H54 (cell line): Measurements from ENCODE around the gene COQ8B.
"Not testable (repeated sequence)": the region's sequence is repeated elsewhere in the genome, so short reads cannot be mapped to it uniquely, and the experiment has no call there.

ENCODE experiments used
- DNase-seq: peaks from one replicate; pipeline ENCODE4 v3.0.0; 2011; ENCODE audit warnings: low spot score, mixed read lengths; ENCODE audit not compliant: insufficient read length
- FAIRE-seq: peaks from 3 replicates; lab custom pipeline; 2011; peaks lifted over from hg19 to GRCh38; lab: Jason Lieb, UNC
- POLR2A ChIP-seq: IDR thresholded peaks from 2 replicates; pipeline ENCODE4 v1.6.1; 2011; ENCODE audit warnings: low read depth, mild to moderate bottlenecking, low read length

Gene COQ8B

DNA sequence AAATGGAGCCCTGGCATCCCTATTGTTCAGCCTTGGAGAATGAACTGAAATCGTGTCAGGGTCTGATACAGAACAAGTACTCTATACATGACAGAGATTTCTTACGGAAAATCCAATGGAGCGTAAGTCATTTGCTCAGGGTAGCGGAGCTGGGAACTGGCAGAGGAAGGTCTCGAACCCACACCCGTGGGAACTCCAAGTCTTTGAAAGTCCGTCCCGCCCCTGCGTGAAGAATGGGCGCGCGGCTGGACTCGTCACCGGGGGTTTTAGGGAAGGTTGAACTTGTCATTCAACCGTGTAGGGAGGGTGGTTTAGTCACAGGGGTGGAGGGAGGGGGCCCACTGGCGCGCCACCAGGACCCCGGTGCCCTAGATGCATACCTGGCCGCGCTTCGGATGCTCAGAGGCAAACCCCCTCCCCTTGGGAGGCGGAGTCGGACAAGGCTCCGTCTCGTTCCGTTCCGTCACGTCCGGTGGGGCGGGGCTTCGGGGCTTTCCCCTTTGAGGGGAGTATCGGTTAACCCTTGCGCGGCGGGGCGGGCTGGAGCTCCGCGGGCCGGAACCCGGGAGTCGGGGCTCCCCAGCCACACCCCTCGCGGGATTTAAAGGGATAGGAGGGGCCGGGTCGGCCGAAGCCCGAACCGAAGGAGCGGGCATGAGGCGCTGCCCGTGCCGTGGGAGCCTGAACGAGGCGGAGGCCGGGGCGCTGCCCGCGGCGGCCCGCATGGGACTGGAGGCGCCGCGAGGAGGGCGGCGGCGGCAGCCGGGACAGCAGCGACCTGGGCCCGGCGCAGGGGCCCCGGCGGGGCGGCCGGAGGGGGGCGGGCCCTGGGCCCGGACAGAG is at the start of gene COQ8B, which contains the start of gene ITPKC:
Gene COQ8B, minus strand, starts transcription at position 405 of the 843 bp plus-strand sequence. CDS start 2,254 bp downstream, outside the sequence.
Gene ITPKC, plus strand, starts transcription at position 631 of the 843 bp plus-strand sequence. Its CDS starts 24 bp downstream, at position 655.
- TF ChIP-seq POLR2A: peak; percentile 61
- DNase-seq: peak; percentile 93
- no peak for FAIRE-seq

DNA sequence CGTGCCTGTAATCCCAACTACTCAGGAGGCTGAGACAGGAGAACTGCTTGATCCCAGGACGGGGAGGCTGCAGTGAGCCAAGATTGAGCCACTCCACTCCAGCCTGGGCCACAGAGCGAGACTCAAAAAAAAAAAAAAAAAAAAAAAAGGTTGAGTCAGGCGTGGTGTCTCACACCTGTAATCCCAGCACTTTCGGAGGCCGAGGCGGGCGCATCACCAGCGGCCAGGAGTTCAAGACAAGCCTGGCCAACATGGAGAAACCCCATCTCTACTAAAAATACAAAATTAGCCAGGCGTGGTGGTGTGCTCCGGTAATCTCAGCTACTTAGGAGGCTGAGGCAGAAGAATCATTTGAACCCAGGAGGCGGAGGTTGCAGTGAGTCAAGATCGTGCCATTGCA is 49.7 kb upstream of the COQ8B start:
- not testable (repeated sequence) for DNase-seq, FAIRE-seq

DNA sequence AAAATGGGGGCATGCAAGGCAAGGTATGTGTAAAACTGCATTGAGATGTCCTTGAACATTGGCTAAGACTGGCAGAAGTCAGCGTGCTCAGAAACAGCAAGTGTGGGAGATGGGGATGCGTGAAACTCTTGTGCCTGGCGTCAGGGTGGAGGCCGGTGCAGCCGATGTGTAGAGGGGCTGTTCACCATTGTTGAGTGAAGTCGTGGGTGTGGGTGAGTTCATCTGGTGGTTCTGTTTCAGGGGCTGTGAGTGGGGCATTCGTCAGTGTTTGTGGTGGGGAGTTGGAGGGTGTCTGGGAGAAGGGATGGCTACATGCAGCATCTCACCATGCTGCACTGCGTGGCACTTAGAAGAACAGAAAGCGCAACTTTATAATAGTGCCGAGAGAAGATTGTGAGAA is 47.3 kb upstream of the COQ8B start:
- no peak for FAIRE-seq
- TF ChIP-seq POLR2A: no peak
- DNase-seq: no peak

GRCh38 chr19:40763526-40763925 is 46.8 kb upstream of the COQ8B start:
- DNase-seq: no peak
- TF ChIP-seq POLR2A: no peak
- FAIRE-seq: no peak

DNA sequence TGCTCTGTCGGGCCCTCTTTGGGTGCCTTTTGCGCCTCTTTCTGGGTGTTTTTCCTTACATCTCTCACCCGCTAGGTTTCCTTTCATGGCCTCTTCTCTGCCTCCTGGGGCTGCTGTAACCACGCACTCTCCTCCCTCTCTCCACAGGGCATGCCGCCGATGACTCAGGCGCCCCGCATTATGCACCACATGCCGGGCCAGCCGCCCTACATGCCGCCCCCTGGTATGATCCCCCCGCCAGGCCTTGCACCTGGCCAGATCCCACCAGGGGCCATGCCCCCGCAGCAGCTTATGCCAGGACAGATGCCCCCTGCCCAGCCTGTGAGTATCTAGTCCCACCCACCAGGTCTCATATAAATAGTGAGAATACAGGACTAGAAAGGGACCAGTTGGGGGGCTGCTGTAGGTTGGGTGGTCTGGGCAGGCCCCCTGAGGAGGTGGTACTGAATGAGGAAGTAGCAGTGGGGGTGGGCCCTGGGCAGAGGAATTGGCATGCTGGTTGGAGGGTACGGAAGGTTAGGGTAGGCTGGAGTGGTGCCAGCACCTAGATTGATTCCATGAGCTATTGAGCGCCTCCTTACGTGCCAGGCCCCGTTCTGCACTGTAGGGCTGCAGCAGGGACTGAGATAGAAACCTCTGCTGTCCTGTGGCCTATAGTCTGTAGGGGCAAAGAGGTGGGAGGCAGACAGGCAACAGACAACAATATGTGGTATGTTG is 46.2 kb upstream of the COQ8B start:
- DNase-seq (no peak), FAIRE-seq (no peak)
- TF ChIP-seq POLR2A: no peak

GRCh38 chr19:40759352-40759751 is 42.7 kb upstream of the COQ8B start:
- no peak for DNase-seq
- TF ChIP-seq POLR2A: no peak
- FAIRE-seq: no peak

GRCh38 chr19:40758491-40758890 is 41.8 kb upstream of the COQ8B start:
- no peak for FAIRE-seq
- DNase-seq: no peak
- TF ChIP-seq POLR2A: no peak

- DNase-seq (no peak), FAIRE-seq (no peak)
- no peak for TF ChIP-seq POLR2A
Measured at GRCh38 chr19:40756502-40757110, 39.9 kb upstream of the COQ8B start.

GRCh38 chr19:40755791-40756190 is 39.1 kb upstream of the COQ8B start:
- TF ChIP-seq POLR2A: no peak
- DNase-seq (no peak), FAIRE-seq (no peak)

DNA sequence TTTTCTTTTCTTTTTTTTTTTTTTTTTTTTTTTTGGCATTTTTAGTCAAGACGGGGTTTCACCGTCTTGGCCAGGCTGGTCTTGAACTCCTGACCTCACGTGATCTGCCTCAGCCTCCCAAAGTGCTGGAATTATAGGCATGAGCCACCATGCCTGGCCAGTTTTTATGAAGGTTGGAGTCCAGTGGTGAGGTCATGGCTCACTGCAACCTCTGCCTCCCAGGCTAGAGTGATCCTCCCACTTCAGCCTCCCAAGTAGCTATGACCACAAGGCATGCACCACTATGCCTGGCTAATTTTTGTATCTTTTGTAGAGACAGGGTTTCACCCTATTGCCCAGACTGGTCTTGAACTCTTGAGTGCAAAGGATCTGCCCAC is 38.5 kb upstream of the COQ8B start:
- no peak for TF ChIP-seq POLR2A
- FAIRE-seq (no peak), DNase-seq (no peak)

DNA sequence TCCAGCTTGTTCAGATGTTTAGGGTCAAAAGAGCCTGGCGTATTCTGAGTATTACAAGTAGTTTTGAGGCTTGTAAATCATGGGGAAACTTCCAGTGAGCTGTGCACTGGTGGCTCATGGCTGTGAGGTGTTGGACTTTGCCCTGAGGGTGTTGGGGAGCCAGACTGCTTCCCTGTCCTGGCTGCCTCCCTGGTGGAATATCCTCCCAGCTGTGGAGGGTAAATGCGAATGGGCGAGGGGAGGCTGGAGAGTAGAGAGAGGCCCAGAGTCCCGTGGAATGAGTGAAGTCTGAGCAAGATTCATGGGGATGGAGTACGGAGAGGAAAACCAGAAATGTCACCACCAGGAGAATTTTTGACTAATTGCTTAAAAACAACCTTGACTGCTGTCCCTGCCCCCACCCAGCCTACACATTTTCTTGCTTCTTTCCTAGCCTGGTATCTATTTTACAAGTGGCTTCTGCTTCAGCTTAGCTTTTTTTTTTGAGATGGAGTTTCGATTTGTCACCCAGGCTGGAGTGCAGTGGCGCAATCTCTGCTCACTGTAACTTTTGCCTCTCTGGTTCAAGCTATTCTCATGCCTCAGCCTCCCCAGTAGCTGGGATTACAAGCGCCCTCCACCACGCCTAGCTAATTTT is 38.0 kb upstream of the COQ8B start:
- DNase-seq (no peak), FAIRE-seq (no peak)
- TF ChIP-seq POLR2A: no peak

DNA sequence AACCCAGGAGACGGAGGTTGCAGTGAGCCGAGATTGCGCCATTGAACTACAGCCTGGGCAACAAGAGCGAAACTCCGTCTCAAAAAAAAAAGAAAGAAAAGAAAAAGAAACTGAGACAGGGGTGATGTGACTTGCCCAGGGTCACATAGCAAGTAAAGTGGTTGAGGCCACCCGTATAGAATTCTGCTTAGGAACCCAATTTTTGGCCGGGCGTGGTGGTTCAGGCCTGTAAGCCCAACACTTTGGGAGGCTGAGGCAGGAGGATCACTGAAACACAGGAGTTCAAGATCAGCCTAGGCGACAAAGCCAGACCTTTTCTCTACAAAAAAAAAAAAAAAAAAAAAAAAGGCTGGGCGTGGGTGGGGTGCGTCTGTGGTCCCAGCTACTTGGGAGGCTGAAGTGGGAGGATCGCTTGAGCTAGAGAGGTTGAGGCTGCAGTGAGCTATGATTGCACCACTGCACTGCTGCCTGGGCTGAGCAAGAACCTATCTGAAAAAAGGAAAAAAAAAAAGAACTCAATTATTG is 35.6 kb upstream of the COQ8B start:
- FAIRE-seq: no peak
- no peak for DNase-seq
- no peak for TF ChIP-seq POLR2A

DNA sequence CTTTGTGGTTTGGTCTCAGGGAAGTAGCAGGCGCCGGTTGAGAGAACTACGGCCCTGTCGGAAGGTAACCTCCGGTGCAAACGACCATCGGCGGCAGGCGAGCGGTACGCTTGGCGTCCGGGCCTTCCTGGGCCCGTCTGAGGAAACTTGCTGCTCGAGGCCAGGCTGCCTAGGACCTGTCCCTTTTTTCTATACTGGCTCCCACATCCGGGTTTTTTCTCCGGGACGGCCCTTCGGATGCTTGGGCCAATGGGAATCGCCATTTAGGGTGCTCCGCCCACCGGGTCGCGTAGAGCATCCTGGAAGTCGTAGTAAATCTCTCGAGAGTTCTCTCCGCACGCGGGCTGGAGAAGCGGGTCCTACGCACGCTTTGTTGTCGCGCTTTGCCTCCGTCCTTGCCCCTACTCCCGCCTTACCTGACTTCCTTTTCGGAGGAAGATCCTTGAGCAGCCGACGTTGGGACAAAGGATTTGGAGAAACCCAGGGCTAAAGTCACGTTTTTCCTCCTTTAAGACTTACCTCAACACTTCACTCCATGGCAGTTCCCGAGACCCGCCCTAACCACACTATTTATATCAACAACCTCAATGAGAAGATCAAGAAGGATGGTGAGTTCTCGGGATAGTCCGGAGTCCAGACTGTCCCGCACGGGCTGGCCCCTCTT is 34.3 kb upstream of the COQ8B start, which contains the start of gene SNRPA:
Gene SNRPA, plus strand, starts transcription at position 330 of the 664 bp plus-strand sequence. Its CDS starts 206 bp downstream, at position 536.
- peak; percentile 49 for TF ChIP-seq POLR2A
- DNase-seq (peak; percentile 96), FAIRE-seq (peak; percentile 57)
